IMR-90 (cell line): ENCODE measurements around the gene DPYSL5.

Source experiments
- CEBPB ChIP-seq: IDR thresholded peaks from 2 replicates; pipeline ENCODE4 v1.6.1; 2012; ENCODE audit warnings: low read depth, low read length, improper control_type of control experiment
- CTCF ChIP-seq: conservative IDR thresholded peaks from 2 replicates; pipeline ENCODE4 v1.5.1; 2012; ENCODE audit warnings: mild to moderate bottlenecking, low read depth, low read length, improper control_type of control experiment
- MAZ ChIP-seq: IDR thresholded peaks from 2 replicates; pipeline ENCODE4 v1.6.1; 2012; ENCODE audit warnings: low read depth, mild to moderate bottlenecking, low read length, improper control_type of control experiment, moderate library complexity, borderline replicate concordance
- POLR2A ChIP-seq: IDR thresholded peaks from 2 replicates; pipeline ENCODE4 v1.6.1; 2012; ENCODE audit warnings: mild to moderate bottlenecking, low read depth, low read length
- RAD21 ChIP-seq: IDR thresholded peaks from 2 replicates; pipeline ENCODE4 v1.6.1; 2012; ENCODE audit warnings: low read length, improper control_type of control experiment
- USF2 ChIP-seq: fragments of 150-350 bp; IDR thresholded peaks from 2 replicates; pipeline ENCODE4 v1.6.1; 2017; ENCODE audit warnings: mild to moderate bottlenecking, antibody characterized with exemption, low read length, low read depth

- TF ChIP-seq CTCF: no peak
- TF ChIP-seq RAD21: no peak
- TF ChIP-seq POLR2A: no peak
- TF ChIP-seq MAZ: no peak
- TF ChIP-seq CEBPB: no peak
- TF ChIP-seq USF2: no peak
These were observed 27.0 kb upstream of the DPYSL5 start for GRCh38 chr2:26820932-26821331.
